Stimulated activated CD4-positive, alpha-beta T cell treated with anti-CD3 and anti-CD28 coated beads, Interleukin-2, amount 100 ng/mL, for 48 hours (primary cell): ENCODE data around the gene ITPK1.
"Not testable (repeated sequence)": the region's sequence is repeated elsewhere in the genome, so short reads cannot be mapped to it uniquely, and the experiment has no call there.

ENCODE experiments used
- DNase-seq, 2 donors: peaks; one replicate each; pipeline ENCODE4 v3.0.0-alpha.2; 2020

Gene ITPK1

GRCh38 chr14:93082576-93083001, 33.1 kb downstream of the ITPK1 start:
- DNase-seq, result no peak

GRCh38 chr14:93081876-93082570, 33.7 kb downstream of the ITPK1 start:
- DNase-seq, result no peak

GRCh38 chr14:93079865-93080403, 35.8 kb downstream of the ITPK1 start:
- DNase-seq, result no peak

GRCh38 chr14:93079321-93079720, 36.4 kb downstream of the ITPK1 start:
- DNase-seq, result no peak

- DNase-seq, result no peak
Observed at GRCh38 chr14:93078870-93079269, 36.9 kb downstream of the ITPK1 start.

GRCh38 chr14:93076755-93077154, 39.0 kb downstream of the ITPK1 start:
- no peak for DNase-seq

GRCh38 chr14:93075891-93076290, 39.8 kb downstream of the ITPK1 start:
- no peak for DNase-seq

- DNase-seq, result no peak
Observed at GRCh38 chr14:93073910-93074769, 41.6 kb downstream of the ITPK1 start.

- no peak for DNase-seq
Observed at GRCh38 chr14:93073358-93073707, 42.4 kb downstream of the ITPK1 start.

GRCh38 chr14:93072659-93073357, 42.9 kb downstream of the ITPK1 start:
- DNase-seq, result no peak

- DNase-seq, result no peak
Observed at GRCh38 chr14:93068711-93069110, 47.0 kb downstream of the ITPK1 start.

GRCh38 chr14:93067088-93067487, 48.6 kb downstream of the ITPK1 start:
- DNase-seq, result no peak

- no peak for DNase-seq
Observed at GRCh38 chr14:93065272-93065730, 50.4 kb downstream of the ITPK1 start.

GRCh38 chr14:93064411-93065271, 51.1 kb downstream of the ITPK1 start:
- no peak for DNase-seq

- DNase-seq, result no peak
Observed at GRCh38 chr14:93063393-93063792, 52.3 kb downstream of the ITPK1 start.

- DNase-seq, result no peak
Observed at GRCh38 chr14:93062890-93063289, 52.8 kb downstream of the ITPK1 start.

GRCh38 chr14:93062013-93062412, 53.7 kb downstream of the ITPK1 start:
- DNase-seq, result not testable (repeated sequence)

- no peak for DNase-seq
Observed at GRCh38 chr14:93061380-93062012, 54.2 kb downstream of the ITPK1 start.

- DNase-seq, result no peak
Observed at GRCh38 chr14:93060841-93061240, 54.9 kb downstream of the ITPK1 start.

- DNase-seq, result no peak
Observed at GRCh38 chr14:93059917-93060545, 55.7 kb downstream of the ITPK1 start.

GRCh38 chr14:93059260-93059659, 56.5 kb downstream of the ITPK1 start:
- no peak for DNase-seq
